ENCODE data around the gene TAF4B. TPM values are rescaled to one million over a fixed set of nuclear protein-coding genes. Genes with fewer than 3 reads are reported as not detected.
A peak's percentile ranks its signal among the peaks of the same experiment; 100 is the strongest.

Gene TAF4B
- total RNA-seq, 2 experiments from 2014 or later: 50.1 to 52.3 TPM

- Histone ChIP-seq H3K4me2 (ENCODE audit: low read length) (no peak overlapping the region), H3K79me2 (ENCODE audit: insufficient read depth, low read depth, low read length) (no peaks in the 10 kb centered on the region), H2AFZ (ENCODE audit: low read length) (no peak overlapping the region), H3K4me3 (ENCODE audit: low read depth, low read length, poor library complexity, severe bottlenecking) (no peak overlapping the region), H3K9me3 (ENCODE audit: low read length) (no peaks in the 10 kb centered on the region), H3K36me3 (ENCODE audit: insufficient read depth, low read length) (no peaks in the 10 kb centered on the region), H3K4me1 (ENCODE audit: insufficient read depth, low read length, poor library complexity, severe bottlenecking) (no peaks in the 10 kb centered on the region), H3K27ac (ENCODE audit: low read depth, low read length, poor library complexity, severe bottlenecking) (no peak overlapping the region), H3K9me2 (ENCODE audit: insufficient read depth, low read length) (no peaks in the 10 kb centered on the region), H4K20me1 (ENCODE audit: insufficient read depth, low read length) (no peaks in the 10 kb centered on the region)
- intact Hi-C loops (cut with micrococcal nuclease; ENCODE audit: unreplicated experiment): loop anchor here (10.0 kb wide), 2 partner anchors 391 to 601 kb away; no protein-coding TSS in a partner anchor
- BruUV-seq (replicated peaks): no TSS peak
- DNase-seq (ENCODE audit: low spot score): no peak
- CTCF ChIA-PET (ENCODE audit: unreplicated experiment): no interaction called here
- TF ChIP-seq CTCF (conservative IDR thresholded peaks at IDR 0.05; ENCODE audit: low read length) (no peak), EZH2phosphoT487 (IDR thresholded peaks at IDR 0.05; ENCODE audit: borderline replicate concordance, low read depth, low read length) (no peak)
- POLR2A ChIA-PET: no interaction called here
These were observed 177.2 kb downstream of the TAF4B start for GRCh38 chr18:26403491-26403890.

GRCh38 chr18:26405190-26405801, 179.1 kb downstream of the TAF4B start:
- peak; percentile 61 for DNase-seq (ENCODE audit: low spot score)
- Histone ChIP-seq H3K36me3 (ENCODE audit: insufficient read depth, low read length) (no peaks in the 10 kb centered on the region), H3K4me1 (ENCODE audit: insufficient read depth, low read length, poor library complexity, severe bottlenecking) (no peaks in the 10 kb centered on the region), H3K27ac (ENCODE audit: low read depth, low read length, poor library complexity, severe bottlenecking) (no peak overlapping the region), H4K20me1 (ENCODE audit: insufficient read depth, low read length) (no peaks in the 10 kb centered on the region), H3K79me2 (ENCODE audit: insufficient read depth, low read depth, low read length) (no peaks in the 10 kb centered on the region), H3K4me3 (ENCODE audit: low read depth, low read length, poor library complexity, severe bottlenecking) (no peak overlapping the region), H3K4me2 (ENCODE audit: low read length) (no peak overlapping the region), H3K9me2 (ENCODE audit: insufficient read depth, low read length) (no peaks in the 10 kb centered on the region), H2AFZ (ENCODE audit: low read length) (no peak overlapping the region), H3K9me3 (ENCODE audit: low read length) (no peaks in the 10 kb centered on the region)
- ChIA-PET POLR2A (interaction anchor here (0.7 to 1.1 kb wide), 2 partner anchors 55 to 258 kb away, joined by 3 read pairs; no protein-coding TSS in a partner anchor), CTCF (ENCODE audit: unreplicated experiment) (interaction anchor here (0.6 to 1.3 kb wide), 4 partner anchors 34 to 241 kb away, joined by 3 to 5 read pairs (median 4); no protein-coding TSS in a partner anchor)
- peak; percentile 69 for TF ChIP-seq CTCF (conservative IDR thresholded peaks at IDR 0.05; ENCODE audit: low read length)
- TF ChIP-seq EZH2phosphoT487 (IDR thresholded peaks at IDR 0.05; ENCODE audit: borderline replicate concordance, low read depth, low read length): no peak
- intact Hi-C loops (cut with micrococcal nuclease; ENCODE audit: unreplicated experiment): loop anchor here (1.0 to 10.0 kb wide), 5 partner anchors 52 to 600 kb away; partner anchors contain the start of gene KCTD1
- BruUV-seq (replicated peaks): no TSS peak

- no peak overlapping the region for H3K4me3 ChIP-seq (ENCODE audit: low read depth, low read length, poor library complexity, severe bottlenecking)
- H3K27ac ChIP-seq (ENCODE audit: low read depth, low read length, poor library complexity, severe bottlenecking): no peak overlapping the region
- no peaks in the 10 kb centered on the region for H3K9me2 ChIP-seq (ENCODE audit: insufficient read depth, low read length)
- BruUV-seq (replicated peaks): no TSS peak
- CTCF ChIA-PET (ENCODE audit: unreplicated experiment): interaction anchor here (0.8 to 1.3 kb wide), 2 partner anchors 215 to 240 kb away, joined by 3 to 4 read pairs; no protein-coding TSS in a partner anchor
- intact Hi-C loops (cut with micrococcal nuclease; ENCODE audit: unreplicated experiment): loop anchor here (5.0 to 10.0 kb wide), 3 partner anchors 51 to 598 kb away; no protein-coding TSS in a partner anchor
- H3K4me2 ChIP-seq (ENCODE audit: low read length): no peak overlapping the region
- no peaks in the 10 kb centered on the region for H3K79me2 ChIP-seq (ENCODE audit: insufficient read depth, low read depth, low read length)
- no peaks in the 10 kb centered on the region for H4K20me1 ChIP-seq (ENCODE audit: insufficient read depth, low read length)
- H3K9me3 ChIP-seq (ENCODE audit: low read length): no peaks in the 10 kb centered on the region
- no peak overlapping the region for H2AFZ ChIP-seq (ENCODE audit: low read length)
- POLR2A ChIA-PET: interaction anchor here (1.1 kb wide), 1 partner anchor 54 kb away, joined by 3 read pairs; no protein-coding TSS in a partner anchor
- no peak for DNase-seq (ENCODE audit: low spot score)
- H3K36me3 ChIP-seq (ENCODE audit: insufficient read depth, low read length): no peaks in the 10 kb centered on the region
- H3K4me1 ChIP-seq (ENCODE audit: insufficient read depth, low read length, poor library complexity, severe bottlenecking): no peaks in the 10 kb centered on the region
- TF ChIP-seq CTCF (conservative IDR thresholded peaks at IDR 0.05; ENCODE audit: low read length): no peak
- no peak for TF ChIP-seq EZH2phosphoT487 (IDR thresholded peaks at IDR 0.05; ENCODE audit: borderline replicate concordance, low read depth, low read length)
These were observed 180.1 kb downstream of the TAF4B start for GRCh38 chr18:26406324-26406723.

Measured in OCI-LY7 (cell line).